ENCODE data around the gene GCGR.
"Not testable (repeated sequence)": the region's sequence is repeated elsewhere in the genome, so short reads cannot be mapped to it uniquely, and the experiment has no call there.

GCGR gene

GRCh38 chr17:81828656-81829055, 24.7 kb downstream of the GCGR start:
- H3K4me3 ChIP-seq (ENCODE audit: low read length): no peak overlapping the region
- no peak for DNase-seq (ENCODE audit: low read depth, low spot score)

- H3K4me3 ChIP-seq (ENCODE audit: low read length): no peak overlapping the region
- no peak for DNase-seq (ENCODE audit: low read depth, low spot score)
Observed at GRCh38 chr17:81829858-81830257, 25.9 kb downstream of the GCGR start.

GRCh38 chr17:81831563-81831956, 27.6 kb downstream of the GCGR start:
- peak overlapping the region; percentile 84 for H3K4me3 ChIP-seq (ENCODE audit: low read length)
- DNase-seq (ENCODE audit: low read depth, low spot score): no peak

- DNase-seq (ENCODE audit: low read depth, low spot score): peak; percentile 61
- H3K4me3 ChIP-seq (ENCODE audit: low read length): peak overlapping the region; percentile 84
Observed at GRCh38 chr17:81831957-81832607, 28.1 kb downstream of the GCGR start.

GRCh38 chr17:81832608-81833159, 28.7 kb downstream of the GCGR start:
- no peak for DNase-seq (ENCODE audit: low read depth, low spot score)
- peak overlapping the region; percentile 84 for H3K4me3 ChIP-seq (ENCODE audit: low read length)

- peak within 1 kb of the TSS; percentile 84 for H3K4me3 ChIP-seq (ENCODE audit: low read length)
- peak; percentile 79 for DNase-seq (ENCODE audit: low read depth, low spot score)
Observed at GRCh38 chr17:81833160-81833920, 29.4 kb downstream of the GCGR start, which contains the start of gene MCRIP1. TSS of gene MCRIP1 (minus strand) at chr17:81833291. CDS start at chr17:81824506, 8,785 bp downstream.

GRCh38 chr17:81833921-81834830, 30.2 kb downstream of the GCGR start:
- DNase-seq (ENCODE audit: low read depth, low spot score): no peak
- peak overlapping the region; percentile 80 for H3K4me3 ChIP-seq (ENCODE audit: low read length)

- no peak for DNase-seq (ENCODE audit: low read depth, low spot score)
- H3K4me3 ChIP-seq (ENCODE audit: low read length): peak within 1 kb of the TSS; percentile 80
Observed at GRCh38 chr17:81834831-81835267, 30.9 kb downstream of the GCGR start, which contains the start of gene PPP1R27. TSS of gene PPP1R27 (minus strand) at chr17:81835050. CDS start at chr17:81834953, 97 bp downstream.

- no peak overlapping the region for H3K4me3 ChIP-seq (ENCODE audit: low read length)
- DNase-seq (ENCODE audit: low read depth, low spot score): no peak
Observed at GRCh38 chr17:81837641-81838040, 33.7 kb downstream of the GCGR start.

GRCh38 chr17:81838753-81839255, 34.9 kb downstream of the GCGR start:
- no peak overlapping the region for H3K4me3 ChIP-seq (ENCODE audit: low read length)
- DNase-seq (ENCODE audit: low read depth, low spot score): no peak

GRCh38 chr17:81839301-81839700, 35.4 kb downstream of the GCGR start:
- no peak for DNase-seq (ENCODE audit: low read depth, low spot score)
- no peak overlapping the region for H3K4me3 ChIP-seq (ENCODE audit: low read length)

GRCh38 chr17:81840059-81840458, 36.1 kb downstream of the GCGR start:
- H3K4me3 ChIP-seq (ENCODE audit: low read length); DNase-seq (ENCODE audit: low read depth, low spot score): not testable (repeated sequence)

- no peak overlapping the region for H3K4me3 ChIP-seq (ENCODE audit: low read length)
- DNase-seq (ENCODE audit: low read depth, low spot score): no peak
Observed at GRCh38 chr17:81840826-81841778, 37.2 kb downstream of the GCGR start.

- DNase-seq (ENCODE audit: low read depth, low spot score): peak; percentile 41
- H3K4me3 ChIP-seq (ENCODE audit: low read length): no peak overlapping the region
Observed at GRCh38 chr17:81841866-81842265, 37.9 kb downstream of the GCGR start.

- no peak overlapping the region for H3K4me3 ChIP-seq (ENCODE audit: low read length)
- DNase-seq (ENCODE audit: low read depth, low spot score): no peak
Observed at GRCh38 chr17:81842378-81842724, 38.4 kb downstream of the GCGR start.

GRCh38 chr17:81842725-81843504, 39.0 kb downstream of the GCGR start:
- DNase-seq (ENCODE audit: low read depth, low spot score): no peak
- H3K4me3 ChIP-seq (ENCODE audit: low read length): no peak overlapping the region

- no peak overlapping the region for H3K4me3 ChIP-seq (ENCODE audit: low read length)
- no peak for DNase-seq (ENCODE audit: low read depth, low spot score)
Observed at GRCh38 chr17:81843713-81844326, 39.9 kb downstream of the GCGR start.
